Measurements from ENCODE around the gene GP1BA. TPM values are rescaled to one million over a fixed set of nuclear protein-coding genes. Genes with fewer than 3 reads are reported as not detected.
A peak's percentile ranks its signal among the peaks of the same experiment; 100 is the strongest.

The GP1BA gene
- total and polyA plus RNA-seq, 2 donors (not counting 1 experiment from before 2014, with no cell fraction given): 0.06 TPM; not detected in 1

DNA sequence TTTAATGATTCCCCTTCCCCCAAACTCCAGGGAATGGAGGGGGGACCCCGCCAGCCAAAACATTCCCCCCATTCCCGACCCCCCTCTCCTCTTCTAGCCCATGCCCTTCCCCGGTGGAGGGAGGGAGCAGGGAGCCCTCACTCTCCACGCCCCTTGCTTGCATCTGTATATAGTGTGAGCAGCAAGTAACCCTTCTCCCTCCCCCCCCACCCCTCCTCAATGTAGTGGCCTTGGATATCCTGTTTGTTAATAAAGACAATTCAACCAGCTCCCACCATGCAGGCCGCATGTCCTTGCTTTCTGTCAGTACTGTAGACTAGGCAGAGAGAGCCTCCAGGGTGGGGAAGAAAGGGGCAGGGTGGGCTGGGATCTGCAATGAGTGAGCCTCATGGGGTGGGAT lies 34.3 kb upstream of the GP1BA start:
- Histone ChIP-seq H3K27ac (ENCODE audit: low read length in 2 of 2) (no peak overlapping the region), H3K4me2 (replicated peaks; ENCODE audit: low read depth, low read length, poor library complexity, severe bottlenecking) (no peak overlapping the region), H3K4me1 (ENCODE audit: control insufficient read depth in 2 of 2, insufficient read depth in 2 of 2, low read length in 2 of 2) (peaks cover 38 to 42% of the 10 kb centered on the region in 2 donors), H3K9ac (ENCODE audit: low read length) (no peak overlapping the region), H3K27me3 (replicated peaks in 1 of 4; ENCODE audit: control extremely low read depth in 1 of 4, control insufficient read depth in 3 of 4, insufficient read depth in 4 of 4, low read length in 3 of 4) (peaks cover 0 to 24% (median 10%) of the 10 kb centered on the region in 4 experiments), H4K20me1 (ENCODE audit: control insufficient read depth, insufficient read depth, low read length, poor library complexity, severe bottlenecking) (peaks cover 2% of the 10 kb centered on the region), H3K36me3 (replicated peaks in 1 of 2; ENCODE audit: control extremely low read depth in 1 of 2, control insufficient read depth in 1 of 2, extremely low read depth in 1 of 2, insufficient read depth in 2 of 2, low read length in 1 of 2) (peaks cover 0 to 42% of the 10 kb centered on the region in 2 experiments), H3K79me2 (ENCODE audit: control insufficient read depth, insufficient read depth, low read length) (no peaks in the 10 kb centered on the region), H2AFZ (ENCODE audit: insufficient read depth, low read depth, low read length, poor library complexity, severe bottlenecking) (no peak overlapping the region), H3K4me3 (ENCODE audit: control extremely low read depth in 1 of 5, extremely low read depth in 1 of 5, insufficient read depth in 1 of 5, low read depth in 2 of 5, low read length in 4 of 5) (no peak overlapping the region), H3K9me3 (ENCODE audit: control extremely low read depth in 1 of 3, control insufficient read depth in 2 of 3, insufficient read depth in 1 of 3, low read length in 2 of 3) (peaks cover 0 to 25% (median 0%) of the 10 kb centered on the region in 3 donors)
- no peak for ATAC-seq (ENCODE audit: low read depth)
- ChIA-PET POLR2A (no interaction called here), CTCF (interaction anchor here (1.0 kb wide), 1 partner anchor 164 kb away, joined by 6 read pairs; no protein-coding TSS in a partner anchor)
- H3K9me3 Mint-ChIP-seq (ENCODE audit: insufficient read depth): no peaks in the 10 kb centered on the region
- no peak overlapping the region for H3K27ac Mint-ChIP-seq
- TF ChIP-seq, protein P1, sequence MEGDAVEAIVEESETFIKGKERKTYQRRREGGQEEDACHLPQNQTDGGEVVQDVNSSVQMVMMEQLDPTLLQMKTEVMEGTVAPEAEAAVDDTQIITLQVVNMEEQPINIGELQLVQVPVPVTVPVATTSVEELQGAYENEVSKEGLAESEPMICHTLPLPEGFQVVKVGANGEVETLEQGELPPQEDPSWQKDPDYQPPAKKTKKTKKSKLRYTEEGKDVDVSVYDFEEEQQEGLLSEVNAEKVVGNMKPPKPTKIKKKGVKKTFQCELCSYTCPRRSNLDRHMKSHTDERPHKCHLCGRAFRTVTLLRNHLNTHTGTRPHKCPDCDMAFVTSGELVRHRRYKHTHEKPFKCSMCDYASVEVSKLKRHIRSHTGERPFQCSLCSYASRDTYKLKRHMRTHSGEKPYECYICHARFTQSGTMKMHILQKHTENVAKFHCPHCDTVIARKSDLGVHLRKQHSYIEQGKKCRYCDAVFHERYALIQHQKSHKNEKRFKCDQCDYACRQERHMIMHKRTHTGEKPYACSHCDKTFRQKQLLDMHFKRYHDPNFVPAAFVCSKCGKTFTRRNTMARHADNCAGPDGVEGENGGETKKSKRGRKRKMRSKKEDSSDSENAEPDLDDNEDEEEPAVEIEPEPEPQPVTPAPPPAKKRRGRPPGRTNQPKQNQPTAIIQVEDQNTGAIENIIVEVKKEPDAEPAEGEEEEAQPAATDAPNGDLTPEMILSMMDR (IDR thresholded peaks at IDR 0.05): no peak
- intact Hi-C loops (cut with micrococcal nuclease): no loop called here
- H3K27me3 Mint-ChIP-seq: no peaks in the 10 kb centered on the region
- peak; percentile 16 for DNase-seq
- WGBS (ENCODE audit: insufficient coverage): no CpG with 5 or more reads among the region's 5 CpGs
- peak overlapping the region; percentile 80 for H3K4me3 Mint-ChIP-seq
- H3K4me1 Mint-ChIP-seq: peaks cover 39% of the 10 kb centered on the region

DNA sequence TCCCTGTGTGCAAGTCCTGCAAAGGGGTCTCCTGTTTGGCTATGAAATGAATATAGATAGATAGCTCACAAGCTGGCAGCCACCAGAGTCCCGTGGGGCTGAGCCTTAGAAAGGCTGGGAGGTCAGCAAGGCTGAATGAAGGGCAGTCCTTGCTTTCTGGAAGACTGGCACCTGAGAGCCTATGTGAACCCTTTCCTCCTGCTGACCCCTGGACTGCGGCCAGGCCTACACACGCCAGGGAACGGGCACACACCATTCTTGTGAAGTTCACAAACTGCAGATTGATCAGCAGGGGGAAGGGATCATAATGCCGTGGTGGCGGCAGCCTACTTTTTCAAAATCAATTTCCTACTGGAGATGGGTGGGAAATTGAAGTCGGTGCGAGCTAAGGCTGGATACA lies 33.7 kb upstream of the GP1BA start:
- Histone ChIP-seq H3K9me3 (ENCODE audit: control extremely low read depth in 1 of 3, control insufficient read depth in 2 of 3, insufficient read depth in 1 of 3, low read length in 2 of 3) (peaks cover 0 to 25% (median 0%) of the 10 kb centered on the region in 3 donors), H3K36me3 (replicated peaks in 1 of 2; ENCODE audit: control extremely low read depth in 1 of 2, control insufficient read depth in 1 of 2, extremely low read depth in 1 of 2, insufficient read depth in 2 of 2, low read length in 1 of 2) (peaks cover 0 to 36% of the 10 kb centered on the region in 2 experiments), H4K20me1 (ENCODE audit: control insufficient read depth, insufficient read depth, low read length, poor library complexity, severe bottlenecking) (no peaks in the 10 kb centered on the region), H3K27me3 (replicated peaks in 1 of 4; ENCODE audit: control extremely low read depth in 1 of 4, control insufficient read depth in 3 of 4, insufficient read depth in 4 of 4, low read length in 3 of 4) (peaks cover 0 to 24% (median 10%) of the 10 kb centered on the region in 4 experiments), H3K4me2 (replicated peaks; ENCODE audit: low read depth, low read length, poor library complexity, severe bottlenecking) (peak overlapping the region; percentile 98), H2AFZ (ENCODE audit: insufficient read depth, low read depth, low read length, poor library complexity, severe bottlenecking) (no peak overlapping the region), H3K79me2 (ENCODE audit: control insufficient read depth, insufficient read depth, low read length) (no peaks in the 10 kb centered on the region), H3K4me1 (ENCODE audit: control insufficient read depth in 2 of 2, insufficient read depth in 2 of 2, low read length in 2 of 2) (peaks cover 43 to 48% of the 10 kb centered on the region in 2 donors), H3K9ac (ENCODE audit: low read length) (peak overlapping the region; percentile 68), H3K4me3 (ENCODE audit: control extremely low read depth in 1 of 5, extremely low read depth in 1 of 5, insufficient read depth in 1 of 5, low read depth in 2 of 5, low read length in 4 of 5) (peak overlapping the region in 1 of 5 experiments; percentile 66), H3K27ac (ENCODE audit: low read length in 2 of 2) (no peak overlapping the region)
- TF ChIP-seq, protein P1 (IDR thresholded peaks at IDR 0.05): no peak
- TF ChIP-seq EZH2 (IDR thresholded peaks at IDR 0.05; ENCODE audit: borderline replicate concordance, insufficient read depth, low read depth, low read length, poor library complexity, severe bottlenecking): no peak
- ChIA-PET CTCF (interaction anchor here (1.0 to 1.8 kb wide), 2 partner anchors 8 to 163 kb away, joined by 6 to 7 read pairs; no protein-coding TSS in a partner anchor), POLR2A (no interaction called here)
- Mint-ChIP-seq H3K4me1 (peaks cover 44% of the 10 kb centered on the region), H3K27ac (peak overlapping the region; percentile 37), H3K9me3 (ENCODE audit: insufficient read depth) (no peaks in the 10 kb centered on the region), H3K4me3 (peak overlapping the region; percentile 80), H3K27me3 (no peaks in the 10 kb centered on the region)
- 95% methylated on average over 6 of the region's 8 CpGs for WGBS (ENCODE audit: insufficient coverage)
- ATAC-seq (ENCODE audit: low read depth) (no peak), DNase-seq (no peak)
- intact Hi-C loops (cut with micrococcal nuclease): no loop called here

Data from B cell (primary cell).